ENCODE data around the gene APP.

GRCh38 chr21:26115899-26116298 is 54.7 kb downstream of the APP start:
- TF ChIP-seq CTCF (tag by site-specific recombination; IDR thresholded peaks at IDR 0.05) (no peak), ZNF560 (tag by site-specific recombination; IDR thresholded peaks at IDR 0.05; ENCODE audit: borderline replicate concordance) (no peak)

All from HEK293 (cell line).